HepG2 (cell line): ENCODE data around the gene ABCC5. TPM values are rescaled to one million over a fixed set of nuclear protein-coding genes. Genes with fewer than 3 reads are reported as not detected.

Experiments
- ARNTL ChIP-seq: sonication (generic); formaldehyde crosslinking; IDR thresholded peaks from 2 replicates; pipeline ENCODE4 v1.4.0; 2020; ENCODE audit warnings: mild to moderate bottlenecking, missing genetic modification reagents
- FOXC1 ChIP-seq: sonication (generic); formaldehyde crosslinking; IDR thresholded peaks from 2 replicates; pipeline ENCODE4 v1.8.0; 2022; ENCODE audit warnings: mild to moderate bottlenecking, missing genetic modification reagents, borderline replicate concordance
- GLI4 ChIP-seq: sonication (generic); formaldehyde crosslinking; IDR thresholded peaks from 2 replicates; pipeline ENCODE4 v1.5.1; 2020; ENCODE audit warnings: missing genetic modification reagents, mild to moderate bottlenecking, moderate library complexity, borderline replicate concordance
- KDM2A ChIP-seq: sonication (generic); formaldehyde crosslinking; IDR thresholded peaks from 2 replicates; pipeline ENCODE4 v1.4.0; 2020; ENCODE audit warnings: low read depth, missing genetic modification reagents, borderline replicate concordance
- KLF12 ChIP-seq: sonication (generic); formaldehyde crosslinking; IDR thresholded peaks from 2 replicates; pipeline ENCODE4 v1.4.0; 2020; ENCODE audit warnings: missing genetic modification reagents, borderline replicate concordance
- KLF15 ChIP-seq: sonication (generic); formaldehyde crosslinking; IDR thresholded peaks from 2 replicates; pipeline ENCODE4 v1.8.1; 2023; ENCODE audit warnings: borderline replicate concordance, mild to moderate bottlenecking, inconsistent platforms, missing genetic modification reagents, mixed read lengths
- KLF16 ChIP-seq, 2 experiments: sonication (generic) in 1 of 2; formaldehyde crosslinking in 1 of 2; IDR thresholded peaks; 2 replicates each; pipeline versions ENCODE4 v1.6.1 to v1.8.0; 2016 to 2023; ENCODE audit warnings: missing genetic modification reagents in 2 of 2, missing compliant biosample characterization in 1 of 2
- MXD1 ChIP-seq: sonication (generic); formaldehyde crosslinking; IDR thresholded peaks from 2 replicates; pipeline ENCODE4 v1.4.0; 2020; ENCODE audit warnings: mild to moderate bottlenecking, missing genetic modification reagents
- NAIF1 ChIP-seq: sonication (generic); formaldehyde crosslinking; IDR thresholded peaks from 2 replicates; pipeline ENCODE4 v1.5.0; 2020; ENCODE audit warnings: mild to moderate bottlenecking, missing genetic modification reagents, borderline replicate concordance
- POLR2AphosphoS5 ChIP-seq: IDR thresholded peaks from 2 replicates; pipeline ENCODE4 v1.6.1; 2012; ENCODE audit warnings: low read depth, low read length
- REL ChIP-seq: sonication (generic); formaldehyde crosslinking; conservative IDR thresholded peaks from 2 replicates; pipeline ENCODE4 v1.8.0; 2022; ENCODE audit warnings: mild to moderate bottlenecking, missing genetic modification reagents, moderate library complexity
- REST ChIP-seq, 2 experiments: IDR thresholded peaks; 2 replicates each; pipeline ENCODE4 v1.6.1; 2011 to 2012; ENCODE audit warnings: low read length in 2 of 2, borderline replicate concordance in 1 of 2, low read depth in 1 of 2, mild to moderate bottlenecking in 1 of 2, moderate library complexity in 1 of 2
- SALL1 ChIP-seq: sonication (generic); formaldehyde crosslinking; IDR thresholded peaks from 2 replicates; pipeline ENCODE4 v1.8.0; 2022; ENCODE audit warnings: mild to moderate bottlenecking, missing genetic modification reagents
- SATB2 ChIP-seq: sonication (generic); formaldehyde crosslinking; IDR thresholded peaks from 2 replicates; pipeline ENCODE4 v1.5.0; 2020; ENCODE audit warnings: missing genetic modification reagents
- TFE3 ChIP-seq: IDR thresholded peaks from 2 replicates; pipeline ENCODE4 v1.6.1; 2016
- TGIF2 ChIP-seq: IDR thresholded peaks from 2 replicates; pipeline ENCODE4 v1.6.1; 2016; ENCODE audit warnings: control low read depth, missing compliant biosample characterization
- ZBTB21 ChIP-seq: sonication (generic); formaldehyde crosslinking; IDR thresholded peaks from 2 replicates; pipeline ENCODE4 v1.4.0; 2020; ENCODE audit warnings: missing genetic modification reagents
- ZEB1 ChIP-seq: IDR thresholded peaks from 2 replicates; pipeline ENCODE4 v1.6.1; 2012; ENCODE audit warnings: mild to moderate bottlenecking, low read depth, inconsistent platforms; ENCODE audit not compliant: insufficient replicate concordance
- ZNF329 ChIP-seq: sonication (generic); formaldehyde crosslinking; IDR thresholded peaks from 2 replicates; pipeline ENCODE4 v1.9.0; 2021; ENCODE audit warnings: low read depth, mild to moderate bottlenecking, missing genetic modification reagents
- ZNF451 ChIP-seq: sonication (generic); formaldehyde crosslinking; IDR thresholded peaks from 2 replicates; pipeline ENCODE4 v1.5.0; 2020; ENCODE audit warnings: mild to moderate bottlenecking, missing genetic modification reagents
- ZNF501 ChIP-seq: sonication (generic); formaldehyde crosslinking; IDR thresholded peaks from 2 replicates; pipeline ENCODE4 v1.5.1; 2020; ENCODE audit warnings: mild to moderate bottlenecking, moderate library complexity, missing genetic modification reagents
- ZNF547 ChIP-seq: sonication (generic); formaldehyde crosslinking; IDR thresholded peaks from 2 replicates; pipeline ENCODE4 v1.5.1; 2020; ENCODE audit warnings: mild to moderate bottlenecking, missing genetic modification reagents
- ZNF572 ChIP-seq: sonication (generic); formaldehyde crosslinking; IDR thresholded peaks from 2 replicates; pipeline ENCODE4 v1.5.1; 2020; ENCODE audit warnings: mild to moderate bottlenecking, missing genetic modification reagents
- ZNF614 ChIP-seq: IDR thresholded peaks from 2 replicates; pipeline ENCODE4 v1.6.1; 2018; ENCODE audit warnings: missing biosample characterization, missing genetic modification reagents, inconsistent platforms, borderline replicate concordance
- ZNF772 ChIP-seq: sonication (generic); formaldehyde crosslinking; IDR thresholded peaks from 2 replicates; pipeline ENCODE4 v1.5.0; 2020; ENCODE audit warnings: mild to moderate bottlenecking, missing genetic modification reagents
- polyA plus RNA-seq, 8 experiments: library from polyadenylated mRNA; depleted of rRNA in 3 of 8; stranded (reverse) in 7 of 8; unstranded in 1 of 8; fragments of >200 nt; fragmentation: Illumina TruSeq in 4 of 8; extraction: Trizol in 4 of 8; gene quantifications; 2 replicates each; pipeline versions ENCODE4 v1.2.1 to v1.2.3, GENCODE V29; 2011 to 2016; ENCODE audit warnings: low read depth in 4 of 8, missing spikeins in 1 of 8, mixed read lengths in 1 of 8; ENCODE audit not compliant: insufficient read depth in 1 of 8
- total RNA-seq, 5 experiments: library from RNA; depleted of rRNA; stranded (reverse); fragments of >200 nt; fragmentation: Illumina TruSeq; extraction: Trizol; gene quantifications; 2 replicates each; pipeline ENCODE4 v1.2.3, GENCODE V29; 2016; ENCODE audit warnings: low read depth in 1 of 5

The ABCC5 gene
- total and polyA plus RNA-seq, 2 of the 13 experiments (the other 11 are each of a cell fraction or from before 2014, with no cell fraction given) = 12.5 to 12.7 TPM

- TF ChIP-seq REST (IDR thresholded peaks at IDR 0.05; ENCODE audit: borderline replicate concordance in 1 of 2, low read depth in 1 of 2, low read length in 2 of 2) (no peak), POLR2AphosphoS5 (peak; percentile 82), ZNF772 (CRISPR knock-in tag) (peak; percentile 80; the same call in 1 of the 2 replicates), TFE3 (CRISPR knock-in tag) (peak; percentile 36; the same call in 1 of the 2 replicates), KDM2A (peak; percentile 66), KLF16 (CRISPR knock-in tag; IDR thresholded peaks at IDR 0.05) (no peak; a peak in 1 of 4 replicates), MXD1 (peak; percentile 70), ZNF451 (CRISPR knock-in tag) (0 out of 2 replicates have a peak, but pooled peaks have one; percentile 43), SALL1 (peak; percentile 49), ARNTL (CRISPR knock-in tag) (0 out of 2 replicates have a peak, but pooled peaks have one; percentile 48), REL (CRISPR knock-in tag) (no peak), ZNF547 (CRISPR knock-in tag) (0 out of 2 replicates have a peak, but pooled peaks have one; percentile 29), ZEB1 (no peak), GLI4 (CRISPR knock-in tag) (0 out of 2 replicates have a peak, but pooled peaks have one; percentile 5), SATB2 (CRISPR knock-in tag) (0 out of 2 replicates have a peak, but pooled peaks have one; percentile 10), FOXC1 (CRISPR knock-in tag) (peak; percentile 92), ZNF572 (CRISPR knock-in tag) (0 out of 2 replicates have a peak, but pooled peaks have one; percentile 77), ZNF614 (no peak), KLF15 (CRISPR knock-in tag) (no peak; the same call in 1 of the 2 replicates), KLF12 (CRISPR knock-in tag) (no peak), ZNF329 (CRISPR knock-in tag) (0 out of 2 replicates have a peak, but pooled peaks have one; percentile 36), ZNF501 (peak; percentile 93), TGIF2 (CRISPR knock-in tag) (peak; percentile 5; the same call in 1 of the 2 replicates), ZBTB21 (CRISPR knock-in tag) (no peak), NAIF1 (CRISPR knock-in tag) (no peak)
Measured at GRCh38 chr3:184017672-184018423, at the start of gene ABCC5 (continued).
